Esophagus squamous epithelium (tissue), 5 donors: ENCODE measurements around the gene CBX5. TPM values are rescaled to one million over a fixed set of nuclear protein-coding genes. Genes with fewer than 3 reads are reported as not detected.

Experiments
- DNase-seq: peaks from one replicate; lab custom pipeline; 2025; lab: John Stamatoyannopoulos, UW
- H3K27ac ChIP-seq, 4 donors: fragments of 200-600 bp; sonication (generic); one replicate each; pipeline ENCODE4 v1.5.1; 2016 to 2019; ENCODE audit warnings: mild to moderate bottlenecking in 1 of 4
- H3K27me3 ChIP-seq, 4 donors: fragments of 200-600 bp; sonication (generic); 1 replicate in 3 of 4; 2 replicates in 1 of 4; pipeline versions ENCODE4 v1.5.1 to v1.6.0; 2017 to 2021; ENCODE audit warnings: antibody characterized with exemption in 1 of 4
- H3K36me3 ChIP-seq, 3 donors: fragments of 200-600 bp; sonication (generic); one replicate each; pipeline ENCODE4 v1.5.1; 2016 to 2019
- H3K4me1 ChIP-seq, 3 donors: fragments of 200-600 bp; sonication (generic); one replicate each; pipeline ENCODE4 v1.5.1; 2017 to 2019
- H3K4me3 ChIP-seq, 4 donors: fragments of 200-600 bp; sonication (generic); 1 replicate in 3 of 4; 2 replicates in 1 of 4; pipeline ENCODE4 v1.5.1; 2016 to 2019; ENCODE audit warnings: mild to moderate bottlenecking in 2 of 4, moderate library complexity in 1 of 4
- H3K9me3 ChIP-seq, 3 donors: fragments of 200-600 bp; sonication (generic); one replicate each; pipeline ENCODE4 v1.5.1; 2016 to 2019
- POLR2A ChIP-seq, 4 donors: fragments of 450-650 bp; IDR thresholded peaks; one replicate each; pipeline ENCODE4 v1.6.1; 2017; ENCODE audit warnings: antibody characterized with exemption in 4 of 4, mild to moderate bottlenecking in 4 of 4, moderate library complexity in 3 of 4
- WGBS, 2 donors: methylation state at CpG; one replicate each; pipeline ENCODE4 v1.1.5; 2018; 5-methylcytosine and 5-hydroxymethylcytosine counted together
- intact Hi-C: fragments of 100-400 bp; cut with DNase I; formaldehyde crosslinking; loops from one replicate; pipeline ENCODE4 v1.15.0; 2022
- total RNA-seq, 4 donors: library from RNA; depleted of rRNA; stranded (reverse); fragments of >200 nt; gene quantifications; one replicate each; pipeline ENCODE4 v1.1.0, GENCODE V29; 2016
- TF ChIP-seq, protein P1 (sequence below), 6 experiments: fragments of 450-650 bp in 4 of 6; fragments of 200-600 bp in 2 of 6; sonication (generic) in 2 of 6; IDR thresholded peaks; one replicate each; pipeline ENCODE4 v1.5.1; 2016 to 2019; ENCODE audit warnings: antibody characterized with exemption in 6 of 6, mild to moderate bottlenecking in 4 of 6, moderate library complexity in 4 of 6
- donor health status: DM: yes; HTN: yes; CAD: no.

CBX5 gene
- total RNA-seq, 4 donors from 2014 or later: 13.2 to 29.9 (median 23.7) TPM

DNA sequence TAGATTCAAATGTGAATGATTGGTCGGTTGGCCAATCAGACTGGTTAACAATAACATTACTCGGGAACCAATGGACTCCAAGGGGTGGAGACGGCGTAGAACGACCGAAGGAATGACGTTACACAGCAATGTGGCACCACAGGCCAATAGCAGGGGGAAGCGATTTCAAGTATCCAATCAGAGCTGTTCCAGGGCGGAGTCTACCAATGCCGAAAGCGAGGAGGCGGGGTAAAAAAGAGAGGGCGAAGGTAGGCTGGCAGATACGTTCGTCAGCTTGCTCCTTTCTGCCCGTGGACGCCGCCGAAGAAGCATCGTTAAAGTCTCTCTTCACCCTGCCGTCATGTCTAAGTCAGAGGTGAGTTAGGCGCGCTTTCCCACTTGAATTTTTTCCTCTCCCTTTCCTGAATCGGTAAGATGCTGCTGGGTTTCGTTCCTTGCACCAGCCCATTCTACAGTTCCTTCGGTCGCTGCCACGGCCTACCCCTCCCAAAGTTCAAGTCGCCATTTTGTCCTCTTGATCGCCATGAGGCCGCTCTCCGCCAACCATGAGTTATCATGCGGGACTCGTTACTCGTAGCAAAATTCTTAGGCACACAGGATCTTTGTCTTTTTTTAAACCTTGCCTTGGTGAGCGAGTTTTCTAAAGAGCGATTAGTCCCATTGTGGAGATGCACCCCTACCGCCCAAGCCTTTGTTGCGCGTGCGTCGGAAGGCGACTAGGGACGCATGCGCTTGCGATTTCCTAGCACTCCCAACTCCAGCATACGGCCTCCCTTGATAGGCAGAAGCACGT is 742 bp upstream of the CBX5 start, which contains the start of gene HNRNPA1:
Gene HNRNPA1, plus strand, starts transcription at position 259 of the 793 bp plus-strand sequence. Its CDS starts 82 bp downstream, at position 341.
- Histone ChIP-seq H3K4me3 (peak within 1 kb of the TSS; percentile 51 to 93 (median 84)), H3K27ac (peak within 1 kb of the TSS; percentile 88 to 98 (median 95)), H3K36me3 (peaks cover 18 to 47% (median 23%) of the 10 kb centered on the region in 3 donors), H3K4me1 (peaks cover 34 to 76% (median 47%) of the 10 kb centered on the region in 3 donors), H3K9me3 (no peaks in the 10 kb centered on the region), H3K27me3 (no peaks in the 10 kb centered on the region)
- intact Hi-C loops: no loop called here
- 1% methylated on average over 44 to 48 of the region's 48 CpGs for WGBS, 2 donors
- TF ChIP-seq, protein P1, sequence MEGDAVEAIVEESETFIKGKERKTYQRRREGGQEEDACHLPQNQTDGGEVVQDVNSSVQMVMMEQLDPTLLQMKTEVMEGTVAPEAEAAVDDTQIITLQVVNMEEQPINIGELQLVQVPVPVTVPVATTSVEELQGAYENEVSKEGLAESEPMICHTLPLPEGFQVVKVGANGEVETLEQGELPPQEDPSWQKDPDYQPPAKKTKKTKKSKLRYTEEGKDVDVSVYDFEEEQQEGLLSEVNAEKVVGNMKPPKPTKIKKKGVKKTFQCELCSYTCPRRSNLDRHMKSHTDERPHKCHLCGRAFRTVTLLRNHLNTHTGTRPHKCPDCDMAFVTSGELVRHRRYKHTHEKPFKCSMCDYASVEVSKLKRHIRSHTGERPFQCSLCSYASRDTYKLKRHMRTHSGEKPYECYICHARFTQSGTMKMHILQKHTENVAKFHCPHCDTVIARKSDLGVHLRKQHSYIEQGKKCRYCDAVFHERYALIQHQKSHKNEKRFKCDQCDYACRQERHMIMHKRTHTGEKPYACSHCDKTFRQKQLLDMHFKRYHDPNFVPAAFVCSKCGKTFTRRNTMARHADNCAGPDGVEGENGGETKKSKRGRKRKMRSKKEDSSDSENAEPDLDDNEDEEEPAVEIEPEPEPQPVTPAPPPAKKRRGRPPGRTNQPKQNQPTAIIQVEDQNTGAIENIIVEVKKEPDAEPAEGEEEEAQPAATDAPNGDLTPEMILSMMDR (IDR thresholded peaks at IDR 0.05): peak in 1 of 6 experiments; percentile 8
- peak in 3 of 4 donors; percentile 97 to 99 (median 98) for TF ChIP-seq POLR2A (IDR thresholded peaks at IDR 0.05)
- peak; percentile 94 for DNase-seq

DNA sequence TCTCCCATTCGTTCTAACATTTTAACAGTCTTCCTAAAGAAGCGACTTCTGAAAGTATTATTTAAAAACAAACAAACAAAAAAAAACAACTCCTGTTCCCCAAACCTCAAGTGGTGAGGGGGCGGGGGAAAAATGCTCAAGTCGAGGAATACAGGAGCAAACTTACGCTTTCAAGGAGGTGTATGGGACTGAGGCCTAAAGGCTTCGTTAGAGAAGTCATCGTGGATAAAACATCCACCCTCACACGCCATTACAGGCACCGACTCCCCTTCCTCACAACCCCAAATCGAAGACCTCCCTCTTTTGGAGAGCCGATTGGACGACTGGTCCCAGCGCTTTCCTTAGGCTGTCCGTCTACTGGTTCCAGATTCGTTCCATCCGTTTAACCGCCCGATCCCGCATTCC is 693 bp downstream of the CBX5 start:
- intact Hi-C loops: no loop called here
- no peak for DNase-seq
- Histone ChIP-seq H3K27me3 (no peaks in the 10 kb centered on the region), H3K36me3 (peaks cover 18 to 33% (median 19%) of the 10 kb centered on the region in 3 donors), H3K9me3 (no peaks in the 10 kb centered on the region), H3K27ac (peak overlapping the region; percentile 88 to 98 (median 95)), H3K4me1 (peaks cover 34 to 61% (median 41%) of the 10 kb centered on the region in 3 donors), H3K4me3 (peak overlapping the region; percentile 50 to 93 (median 84))
- TF ChIP-seq, protein P1 (IDR thresholded peaks at IDR 0.05): no peak
- no peak for TF ChIP-seq POLR2A (IDR thresholded peaks at IDR 0.05)
- WGBS, 2 donors: 0% methylated on average over 13 to 18 of the region's 19 CpGs

DNA sequence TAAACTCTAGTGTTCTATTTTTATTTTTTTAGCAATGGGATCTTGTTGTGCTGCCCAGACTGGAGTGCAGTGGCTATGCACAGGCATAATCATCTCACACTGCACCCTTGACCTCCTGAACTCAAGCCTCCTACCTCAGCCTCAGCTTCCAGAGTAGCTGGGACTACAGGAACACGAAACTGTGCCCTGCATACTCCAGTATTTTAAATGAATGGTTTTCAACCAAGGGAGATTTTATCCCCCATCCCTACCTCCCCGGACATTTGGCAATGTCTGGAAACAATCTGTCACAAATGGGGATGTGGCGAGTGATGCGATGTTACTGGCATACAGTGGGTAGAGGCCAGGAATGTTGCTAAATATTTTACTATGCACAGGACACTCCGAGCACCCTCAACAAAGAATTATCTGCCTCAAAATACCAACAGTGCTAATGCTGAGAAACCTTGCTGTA is 2.1 kb downstream of the CBX5 start:
- no peak for DNase-seq
- TF ChIP-seq POLR2A (IDR thresholded peaks at IDR 0.05): no peak
- TF ChIP-seq, protein P1 (IDR thresholded peaks at IDR 0.05): no peak
- H3K36me3 ChIP-seq: peaks cover 6 to 32% (median 7%) of the 10 kb centered on the region in 3 donors
- peaks cover 23 to 47% (median 27%) of the 10 kb centered on the region in 3 donors for H3K4me1 ChIP-seq
- no peaks in the 10 kb centered on the region for H3K9me3 ChIP-seq
- H3K27ac ChIP-seq: peak overlapping the region; percentile 40 to 96 (median 91)
- peak overlapping the region in 3 of 4 donors; percentile 84 to 93 (median 85) for H3K4me3 ChIP-seq
- H3K27me3 ChIP-seq: no peaks in the 10 kb centered on the region
- intact Hi-C loops: no loop called here
- WGBS, 2 donors: 19 to 20% methylated on average over 5 of the region's 5 CpGs

DNA sequence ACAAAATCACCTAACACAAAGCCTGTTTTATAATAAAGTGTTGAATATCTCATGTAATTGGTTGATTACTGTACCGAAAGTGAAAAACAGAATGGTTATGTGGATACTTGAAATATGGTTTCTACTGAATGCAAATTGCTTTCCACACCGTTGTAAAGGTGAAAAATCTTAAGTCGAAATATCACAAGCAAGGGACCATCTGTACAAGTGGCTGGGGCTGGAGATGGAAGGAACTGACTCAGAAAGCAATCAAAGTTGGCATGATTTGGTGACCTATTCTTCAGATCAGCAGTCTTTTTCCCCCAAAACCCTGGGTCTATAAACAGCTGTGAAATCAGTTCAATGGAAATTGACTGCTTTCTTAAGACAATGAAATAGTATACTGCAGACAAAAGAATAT is 3.6 kb downstream of the CBX5 start:
- peaks cover 14 to 33% (median 14%) of the 10 kb centered on the region in 3 donors for H3K4me1 ChIP-seq
- intact Hi-C loops: no loop called here
- no peaks in the 10 kb centered on the region for H3K27me3 ChIP-seq
- H3K36me3 ChIP-seq: peaks cover 0 to 23% (median 0%) of the 10 kb centered on the region in 3 donors
- no peak for DNase-seq
- H3K27ac ChIP-seq: no peak overlapping the region
- H3K4me3 ChIP-seq: no peak overlapping the region
- 85 to 87% methylated on average over 3 of the region's 3 CpGs for WGBS, 2 donors
- no peaks in the 10 kb centered on the region for H3K9me3 ChIP-seq
- TF ChIP-seq, protein P1 (IDR thresholded peaks at IDR 0.05): no peak
- TF ChIP-seq POLR2A (IDR thresholded peaks at IDR 0.05): no peak

DNA sequence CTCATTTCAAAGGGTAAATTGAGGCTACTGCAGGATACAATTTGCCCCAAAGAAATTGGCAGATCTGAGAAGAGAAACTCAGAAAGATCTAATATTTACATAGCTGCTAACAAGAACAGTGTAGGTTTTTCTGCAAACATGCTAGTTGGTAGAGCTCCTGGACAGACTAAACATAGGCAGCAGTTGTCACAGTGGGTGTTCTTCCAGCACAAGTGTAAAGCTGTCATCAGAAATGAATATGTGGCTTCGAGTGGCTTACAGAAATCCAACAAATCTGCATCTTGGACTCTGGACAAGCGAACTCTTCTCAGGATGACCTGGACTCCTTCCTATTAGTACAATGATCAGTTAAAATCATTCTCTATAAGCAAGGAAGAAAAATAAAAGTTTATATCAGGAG is 5.9 kb downstream of the CBX5 start:
- Histone ChIP-seq H3K27ac (no peak overlapping the region), H3K4me3 (no peak overlapping the region), H3K36me3 (peaks cover 0 to 18% (median 0%) of the 10 kb centered on the region in 3 donors), H3K9me3 (no peaks in the 10 kb centered on the region), H3K27me3 (no peaks in the 10 kb centered on the region), H3K4me1 (peaks cover 13 to 26% (median 14%) of the 10 kb centered on the region in 3 donors)
- WGBS, 2 donors: 88 to 89% methylated on average over 2 of the region's 2 CpGs
- intact Hi-C loops: no loop called here
- DNase-seq: no peak
- no peak for TF ChIP-seq POLR2A (IDR thresholded peaks at IDR 0.05)
- TF ChIP-seq, protein P1 (IDR thresholded peaks at IDR 0.05): no peak
